Upper lobe of right lung (tissue), 1 donor: Measurements from ENCODE around the gene SCAANT1. TPM values are rescaled to one million over a fixed set of nuclear protein-coding genes. Genes with fewer than 3 reads are reported as not detected.

Experiments used
- ATAC-seq: fragments of 200-7000 bp; cut with Tn5 transposase; one replicate; pipeline ENCODE4 v1.9.1; 2020; ENCODE audit warnings: mild to moderate bottlenecking, moderate library complexity
- DNase-seq: peaks from one replicate; pipeline ENCODE4 v3.0.0-alpha.2; 2020
- H3K27ac ChIP-seq: fragments of 200-600 bp; one replicate; pipeline ENCODE4 v1.8.0; 2022
- H3K27me3 ChIP-seq: fragments of 200-600 bp; one replicate; pipeline ENCODE4 v1.8.0; 2022; ENCODE audit warnings: mild to moderate bottlenecking
- H3K36me3 ChIP-seq: fragments of 200-600 bp; one replicate; pipeline ENCODE4 v1.8.0; 2022
- H3K4me1 ChIP-seq: fragments of 200-600 bp; one replicate; pipeline ENCODE4 v1.8.0; 2022
- H3K4me3 ChIP-seq: fragments of 200-600 bp; one replicate; pipeline ENCODE4 v1.8.0; 2022; ENCODE audit warnings: mild to moderate bottlenecking
- H3K9me3 ChIP-seq: fragments of 200-600 bp; one replicate; pipeline ENCODE4 v1.8.0; 2022
- intact Hi-C: fragments of 100-400 bp; cut with DNase I; formaldehyde crosslinking; loops from one replicate; pipeline ENCODE4 v1.11.0; 2022
- long read RNA-seq: library from polyadenylated mRNA; unstranded; transcript quantifications from one replicate; pipeline ENCODE4 v2.0.0, GENCODE V29; 2021
- total RNA-seq: library from RNA; stranded (reverse); fragmentation: NEBNext Ultra II Directional; extraction: Animal tissue kit (Norgen Biotek cat#: 25700); gene quantifications from one replicate; pipeline ENCODE4 v1.2.1, GENCODE V29; 2021
- TF ChIP-seq, protein P1 (sequence below): fragments of 200-600 bp; IDR thresholded peaks from one replicate; pipeline ENCODE4 v1.8.0; 2022; ENCODE audit warnings: antibody characterized with exemption
- donor health status: DM: no; HTN: yes; CAD: no; lungs with severe emphysema.

SCAANT1 gene
- total RNA-seq: not detected
- long read RNA-seq: 0 reads

DNA sequence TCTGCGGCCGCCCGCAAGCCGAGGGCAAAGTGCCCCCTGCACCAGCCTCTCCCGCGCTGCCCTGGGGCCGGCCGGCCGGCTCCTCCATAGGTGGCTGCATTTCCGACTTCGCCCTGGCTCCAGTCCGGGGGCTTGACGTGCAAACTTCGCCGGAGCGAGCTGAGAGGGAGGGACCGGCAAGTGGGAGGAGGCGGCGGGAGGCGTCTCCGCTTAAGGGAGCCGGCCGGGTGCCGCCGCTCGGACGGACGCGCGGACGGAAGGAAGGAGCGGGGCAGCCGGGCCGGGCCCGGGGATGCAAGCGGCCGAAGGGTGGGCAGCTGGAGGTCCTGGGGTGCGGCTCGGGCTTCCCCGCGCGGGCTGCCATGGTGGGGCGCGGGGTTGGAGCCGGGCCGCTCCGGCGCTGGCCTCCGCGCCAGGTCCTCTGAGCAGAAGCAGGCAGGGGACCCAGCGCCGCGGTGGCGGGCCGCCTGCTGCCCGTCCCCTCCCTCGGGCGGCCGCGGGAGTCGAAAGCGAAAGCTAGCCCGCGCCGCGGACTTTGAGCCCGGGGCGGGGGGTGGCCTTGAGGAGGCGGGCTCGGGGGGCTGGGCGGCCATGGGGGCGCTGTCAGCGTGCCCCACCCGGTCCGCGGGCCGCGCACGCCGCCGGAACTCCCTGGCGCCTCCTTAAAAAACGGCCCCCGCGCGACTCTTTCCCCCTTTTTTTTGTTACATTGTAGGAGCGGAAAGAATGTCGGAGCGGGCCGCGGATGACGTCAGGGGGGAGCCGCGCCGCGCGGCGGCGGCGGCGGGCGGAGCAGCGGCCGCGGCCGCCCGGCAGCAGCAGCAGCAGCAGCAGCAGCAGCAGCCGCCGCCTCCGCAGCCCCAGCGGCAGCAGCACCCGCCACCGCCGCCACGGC lies at the start of gene SCAANT1:
SCAANT1 (minus strand) TSS at position 511 of the 895 bp plus-strand sequence.
- peak within 1 kb of the TSS; percentile 96 for H3K27ac ChIP-seq
- H3K36me3 ChIP-seq: peaks cover 21% of the 10 kb centered on the region
- DNase-seq: peak; percentile 96
- intact Hi-C loops: no loop called here
- peak; percentile 95 for ATAC-seq
- H3K4me1 ChIP-seq: peaks cover 23% of the 10 kb centered on the region
- H3K27me3 ChIP-seq: no peaks in the 10 kb centered on the region
- H3K9me3 ChIP-seq: no peaks in the 10 kb centered on the region
- H3K4me3 ChIP-seq: peak within 1 kb of the TSS; percentile 80
- TF ChIP-seq, protein P1, sequence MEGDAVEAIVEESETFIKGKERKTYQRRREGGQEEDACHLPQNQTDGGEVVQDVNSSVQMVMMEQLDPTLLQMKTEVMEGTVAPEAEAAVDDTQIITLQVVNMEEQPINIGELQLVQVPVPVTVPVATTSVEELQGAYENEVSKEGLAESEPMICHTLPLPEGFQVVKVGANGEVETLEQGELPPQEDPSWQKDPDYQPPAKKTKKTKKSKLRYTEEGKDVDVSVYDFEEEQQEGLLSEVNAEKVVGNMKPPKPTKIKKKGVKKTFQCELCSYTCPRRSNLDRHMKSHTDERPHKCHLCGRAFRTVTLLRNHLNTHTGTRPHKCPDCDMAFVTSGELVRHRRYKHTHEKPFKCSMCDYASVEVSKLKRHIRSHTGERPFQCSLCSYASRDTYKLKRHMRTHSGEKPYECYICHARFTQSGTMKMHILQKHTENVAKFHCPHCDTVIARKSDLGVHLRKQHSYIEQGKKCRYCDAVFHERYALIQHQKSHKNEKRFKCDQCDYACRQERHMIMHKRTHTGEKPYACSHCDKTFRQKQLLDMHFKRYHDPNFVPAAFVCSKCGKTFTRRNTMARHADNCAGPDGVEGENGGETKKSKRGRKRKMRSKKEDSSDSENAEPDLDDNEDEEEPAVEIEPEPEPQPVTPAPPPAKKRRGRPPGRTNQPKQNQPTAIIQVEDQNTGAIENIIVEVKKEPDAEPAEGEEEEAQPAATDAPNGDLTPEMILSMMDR: no peak

DNA sequence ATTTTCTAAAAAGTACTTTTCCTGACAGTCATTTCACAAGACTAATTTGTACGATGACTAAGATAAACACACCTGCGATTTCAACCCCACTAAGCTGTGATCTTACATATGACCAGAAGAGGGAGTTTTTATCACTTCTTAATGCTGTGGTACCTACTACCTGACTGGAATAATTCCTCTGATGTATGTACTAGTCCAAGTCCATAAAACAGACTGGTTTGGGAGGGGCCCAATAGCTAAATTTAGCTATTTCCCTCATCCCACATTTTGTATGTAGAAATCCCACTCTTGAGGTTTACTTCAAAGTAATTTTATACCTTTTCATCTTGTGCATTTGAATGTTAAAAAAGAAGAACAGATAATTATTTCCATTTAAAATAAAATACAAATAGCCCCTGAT lies 49.7 kb upstream of the SCAANT1 start:
- no peak overlapping the region for H3K27ac ChIP-seq
- H3K4me3 ChIP-seq: no peak overlapping the region
- H3K27me3 ChIP-seq: no peaks in the 10 kb centered on the region
- intact Hi-C loops: no loop called here
- TF ChIP-seq, protein P1: peak; percentile 78
- DNase-seq (no peak), ATAC-seq (peak; percentile 81)
- peaks cover 35% of the 10 kb centered on the region for H3K4me1 ChIP-seq
- H3K9me3 ChIP-seq: no peaks in the 10 kb centered on the region
- H3K36me3 ChIP-seq: no peaks in the 10 kb centered on the region

DNA sequence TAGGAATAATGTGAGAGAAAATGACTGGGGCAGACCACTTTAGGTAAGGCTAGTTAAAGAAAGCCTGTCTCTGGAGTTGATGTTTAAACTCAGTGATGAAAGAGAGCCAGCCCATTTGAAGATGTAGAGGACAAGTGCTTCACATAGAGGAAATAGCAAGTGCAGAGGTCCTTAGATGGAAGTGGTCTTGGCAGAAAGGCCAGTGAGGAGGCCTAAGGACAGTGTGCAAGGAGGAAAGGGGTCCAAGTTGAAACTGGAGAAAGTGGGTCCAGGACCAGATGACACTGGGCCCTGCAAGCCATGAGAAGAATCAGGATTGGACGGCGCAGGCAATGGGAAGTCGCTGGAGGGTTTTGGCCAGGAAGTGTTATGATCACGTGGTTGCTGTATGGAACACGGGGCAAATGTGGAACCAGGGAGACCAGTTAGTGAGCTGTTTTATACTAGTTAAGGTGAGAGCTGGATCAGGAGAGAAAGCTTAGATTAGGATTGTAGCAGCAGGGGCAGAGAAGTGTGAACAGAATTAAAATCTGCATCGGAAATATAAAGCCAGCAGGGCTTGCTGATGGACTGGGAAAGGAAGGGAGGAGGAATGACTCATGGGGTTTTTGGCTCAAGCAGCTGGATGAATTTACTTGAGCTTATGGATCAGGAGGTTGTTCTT lies 48.0 kb upstream of the SCAANT1 start:
- ATAC-seq (peak; percentile 70), DNase-seq (no peak)
- intact Hi-C loops: no loop called here
- Histone ChIP-seq H3K27me3 (no peaks in the 10 kb centered on the region), H3K4me1 (peaks cover 30% of the 10 kb centered on the region), H3K4me3 (peak overlapping the region; percentile 12), H3K9me3 (no peaks in the 10 kb centered on the region), H3K36me3 (no peaks in the 10 kb centered on the region), H3K27ac (no peak overlapping the region)
- TF ChIP-seq, protein P1: no peak

DNA sequence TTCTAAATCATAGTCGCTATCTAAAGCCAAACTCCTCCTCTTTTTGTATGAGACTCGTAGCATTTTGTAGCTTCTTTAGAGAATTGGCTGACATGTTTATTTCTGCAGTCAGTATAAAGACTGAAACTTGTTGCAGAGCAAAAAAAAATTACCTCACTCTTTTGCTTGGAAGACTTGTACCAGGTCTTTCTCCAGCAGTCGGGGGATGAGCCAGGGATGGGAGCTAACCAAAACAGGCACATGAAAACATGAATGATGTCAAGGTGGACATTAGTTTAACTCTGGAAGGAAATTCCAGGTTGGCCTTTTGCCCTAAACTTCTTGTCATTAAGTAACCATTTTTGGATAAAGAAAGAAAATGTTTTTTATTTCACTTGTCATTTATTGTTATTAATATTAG lies 47.0 kb upstream of the SCAANT1 start:
- DNase-seq (no peak), ATAC-seq (no peak)
- Histone ChIP-seq H3K4me1 (peaks cover 24% of the 10 kb centered on the region), H3K27me3 (no peaks in the 10 kb centered on the region), H3K36me3 (peaks cover under 1% of the 10 kb centered on the region), H3K27ac (no peak overlapping the region), H3K4me3 (no peak overlapping the region), H3K9me3 (no peaks in the 10 kb centered on the region)
- intact Hi-C loops: no loop called here
- TF ChIP-seq, protein P1: no peak

DNA sequence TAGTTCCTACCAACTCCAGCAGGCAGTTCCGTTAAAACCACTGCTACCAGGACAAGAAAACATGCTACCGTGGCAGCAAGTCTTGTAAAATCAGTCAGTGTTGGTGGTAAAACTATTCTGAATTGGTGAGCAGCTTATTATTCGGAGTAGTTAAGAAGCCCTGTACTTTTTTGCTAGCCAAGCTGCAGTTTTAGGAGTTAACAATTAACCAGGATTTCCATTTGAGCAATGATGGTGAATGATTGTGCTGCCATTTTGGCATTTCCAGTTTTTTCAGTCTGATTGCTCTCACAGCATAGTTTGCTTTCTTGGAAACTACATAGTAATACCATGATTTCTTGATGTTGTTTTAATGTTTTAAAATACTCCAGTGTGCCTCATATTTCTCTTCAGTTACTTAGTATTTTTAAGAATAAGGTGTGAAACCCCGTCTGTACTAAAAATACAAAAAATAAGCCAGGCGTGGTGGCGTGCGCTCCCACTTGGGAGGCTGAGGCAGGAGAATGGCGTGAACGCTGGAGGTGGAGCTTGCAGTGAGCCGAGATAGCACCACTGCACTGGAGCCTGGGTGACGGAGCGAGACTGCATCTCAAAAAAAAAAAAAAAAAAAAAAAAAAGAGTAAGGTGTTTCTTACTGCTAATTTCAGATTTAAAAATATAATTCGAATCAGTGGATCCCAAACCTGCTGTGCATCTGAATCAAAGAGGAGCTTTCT lies 43.8 kb upstream of the SCAANT1 start:
- H3K36me3 ChIP-seq: peaks cover 7% of the 10 kb centered on the region
- H3K4me1 ChIP-seq: peaks cover 23% of the 10 kb centered on the region
- intact Hi-C loops: no loop called here
- no peak overlapping the region for H3K27ac ChIP-seq
- H3K27me3 ChIP-seq: no peaks in the 10 kb centered on the region
- H3K9me3 ChIP-seq: no peaks in the 10 kb centered on the region
- DNase-seq: no peak
- TF ChIP-seq, protein P1: no peak
- H3K4me3 ChIP-seq: no peak overlapping the region
- no peak for ATAC-seq
